Measurements from ENCODE around the gene GPR75.

GPR75 gene

DNA sequence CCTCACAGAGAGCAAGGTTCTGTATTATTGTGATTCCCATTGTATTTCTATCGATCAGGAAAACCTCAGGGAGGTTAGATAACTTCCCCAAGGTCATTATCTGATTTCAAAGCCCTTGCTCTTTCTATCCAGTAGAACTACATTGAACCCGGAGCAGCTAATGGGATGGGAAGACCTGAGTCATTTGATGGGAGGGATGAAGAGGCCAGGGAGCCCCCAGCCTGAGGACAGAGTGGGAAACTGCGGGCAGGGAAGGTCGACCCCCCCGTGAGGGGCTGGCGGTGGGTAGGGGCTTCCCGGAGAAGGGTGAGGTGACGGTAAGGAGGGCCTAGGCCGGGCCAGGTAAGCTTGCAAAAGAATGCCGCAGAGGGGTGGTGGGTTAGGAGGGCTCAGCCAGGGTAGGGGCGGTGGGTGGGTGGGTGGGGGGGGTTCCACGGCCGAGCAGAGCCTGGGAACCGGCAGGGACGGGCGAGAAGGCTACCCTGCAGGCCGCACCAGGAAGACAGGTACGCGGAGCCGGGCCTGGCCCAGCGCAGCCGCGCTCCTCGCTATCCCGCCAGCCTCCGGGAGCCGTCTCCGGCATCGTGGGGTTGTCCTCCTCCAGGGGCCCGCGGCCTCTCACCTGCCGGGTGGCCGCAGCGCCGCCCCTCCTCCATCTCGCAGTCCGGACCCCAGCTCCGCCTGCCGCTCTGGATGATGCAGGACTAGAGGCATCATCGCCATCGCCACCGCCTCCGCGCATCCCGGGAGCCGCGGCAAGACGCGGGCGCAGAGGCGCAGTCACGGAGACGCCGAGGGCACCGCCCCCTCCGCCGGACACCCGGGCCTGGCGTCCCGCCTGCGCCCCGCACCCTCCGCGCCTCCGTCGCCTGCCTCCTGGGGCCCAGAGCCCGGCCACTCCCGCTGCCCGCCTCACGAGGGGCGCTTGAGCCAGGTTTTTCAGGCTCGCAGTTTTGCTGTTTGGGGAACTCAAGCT lies at the start of gene GPR75:
Gene GPR75 (minus strand): TSS at position 762 of the 976 bp plus-strand sequence. CDS start 5,211 bp downstream, outside the sequence.
- DNase-seq: no peak

DNA sequence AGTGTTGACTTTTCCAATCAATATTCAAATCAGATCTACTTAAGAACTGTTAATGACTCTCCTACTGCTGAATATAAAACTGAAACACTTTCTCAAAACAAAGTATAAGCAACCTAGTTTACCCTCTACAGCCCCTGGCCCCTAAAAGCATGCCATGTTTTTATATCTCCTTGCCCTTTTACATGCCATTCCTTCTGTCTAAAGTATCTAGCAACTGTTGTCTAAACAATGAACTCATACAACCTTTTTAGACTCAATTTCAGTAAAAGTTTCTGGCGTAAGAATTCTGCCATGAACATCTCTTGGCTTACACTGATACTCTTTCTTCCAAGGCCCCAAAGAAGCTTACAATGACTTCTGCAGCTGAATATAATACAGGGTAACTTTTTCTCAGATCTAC lies 47.8 kb upstream of the GPR75 start:
- DNase-seq: no peak

- no peak for DNase-seq
Observed at GRCh38 chr2:53905396-53905795, 45.6 kb upstream of the GPR75 start.

DNA sequence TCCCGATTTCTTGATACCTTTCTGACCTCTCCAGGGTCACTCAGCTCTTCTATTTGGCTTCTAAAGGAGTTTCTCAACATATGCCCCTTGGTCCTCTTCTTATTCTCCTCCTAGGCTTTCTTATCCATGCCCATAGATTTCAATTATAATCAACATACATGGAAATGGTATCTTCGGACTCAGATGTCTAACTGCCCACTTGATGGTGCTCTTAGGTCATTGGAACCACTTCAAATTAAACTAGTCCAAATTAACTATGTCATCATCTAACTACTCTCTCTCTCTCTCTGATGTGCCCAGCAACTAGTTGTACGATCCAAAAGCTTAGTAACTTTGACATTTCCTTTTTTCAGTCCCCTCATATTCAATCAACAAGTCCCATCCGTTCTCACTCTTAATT lies 43.2 kb upstream of the GPR75 start:
- DNase-seq: no peak

DNA sequence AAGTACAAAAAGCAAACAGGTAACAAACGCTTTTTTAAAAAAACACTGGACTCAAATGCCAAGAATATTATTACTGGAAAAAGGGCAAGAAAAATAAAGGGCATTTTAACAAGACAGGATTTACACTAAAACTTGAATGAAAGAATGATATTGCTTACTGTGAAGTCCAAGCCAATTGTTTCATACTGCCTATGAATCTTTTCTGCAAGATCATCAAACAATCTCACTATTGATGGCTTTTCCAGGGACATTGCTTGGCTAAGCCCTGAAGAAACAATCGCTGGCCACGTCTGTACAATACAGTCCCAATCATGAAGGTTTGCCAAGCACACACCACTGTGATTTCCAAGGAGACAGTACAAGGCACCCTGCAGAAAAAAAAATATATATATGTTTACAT lies 41.4 kb upstream of the GPR75 start:
- DNase-seq: no peak

- DNase-seq: no peak
Observed at GRCh38 chr2:53896864-53897263, 37.1 kb upstream of the GPR75 start.

- DNase-seq: no peak
Observed at GRCh38 chr2:53886406-53887280, 26.9 kb upstream of the GPR75 start.

DNA sequence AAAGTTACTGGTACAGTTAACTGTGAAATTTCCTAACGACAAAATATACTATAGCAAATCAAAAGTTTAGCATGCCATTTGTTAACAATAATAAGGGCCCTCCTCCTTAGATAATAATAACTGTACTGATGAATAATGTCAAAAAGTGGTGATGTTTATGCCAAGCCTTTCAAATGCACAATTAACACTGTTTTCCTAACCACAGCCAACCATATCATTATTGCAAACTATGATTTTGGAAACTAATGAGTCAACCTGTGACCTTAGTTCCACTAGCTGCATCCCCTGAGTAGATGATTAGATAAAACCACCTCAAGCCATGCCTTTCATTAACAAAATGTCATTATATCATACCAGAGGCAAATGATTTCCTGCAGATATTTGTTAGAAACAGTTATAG lies 25.1 kb upstream of the GPR75 start:
- DNase-seq: no peak

- DNase-seq: no peak
Observed at GRCh38 chr2:53881986-53882385, 22.2 kb upstream of the GPR75 start.

- no peak for DNase-seq
Observed at GRCh38 chr2:53881360-53881759, 21.6 kb upstream of the GPR75 start.

- DNase-seq: no peak
Observed at GRCh38 chr2:53880756-53881155, 21.0 kb upstream of the GPR75 start.

- DNase-seq: no peak
Observed at GRCh38 chr2:53877556-53877955, 17.8 kb upstream of the GPR75 start.

DNA sequence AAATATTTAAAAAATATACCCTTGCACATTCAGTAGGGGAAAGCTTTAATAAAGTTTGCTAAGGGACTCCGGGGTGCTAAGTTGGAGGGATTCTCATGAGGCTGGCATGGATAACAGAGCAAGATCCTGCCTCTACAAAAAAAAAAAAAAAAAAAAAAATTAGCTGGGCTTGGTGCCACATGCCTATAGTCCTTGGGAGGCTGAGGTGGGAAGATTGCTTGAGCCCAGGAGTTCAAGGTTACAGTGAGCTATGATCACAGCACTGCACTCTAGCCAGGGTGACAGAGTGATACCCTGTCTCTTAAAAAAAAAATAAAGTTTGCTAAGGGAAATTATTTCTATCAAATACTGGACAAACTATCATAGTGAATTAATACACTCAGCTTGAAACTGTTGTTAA lies 17.3 kb upstream of the GPR75 start:
- no peak for DNase-seq

- DNase-seq: no peak
Observed at GRCh38 chr2:53874401-53874950, 14.7 kb upstream of the GPR75 start.

GRCh38 chr2:53867773-53868172 lies 8.0 kb upstream of the GPR75 start:
- no peak for DNase-seq

DNA sequence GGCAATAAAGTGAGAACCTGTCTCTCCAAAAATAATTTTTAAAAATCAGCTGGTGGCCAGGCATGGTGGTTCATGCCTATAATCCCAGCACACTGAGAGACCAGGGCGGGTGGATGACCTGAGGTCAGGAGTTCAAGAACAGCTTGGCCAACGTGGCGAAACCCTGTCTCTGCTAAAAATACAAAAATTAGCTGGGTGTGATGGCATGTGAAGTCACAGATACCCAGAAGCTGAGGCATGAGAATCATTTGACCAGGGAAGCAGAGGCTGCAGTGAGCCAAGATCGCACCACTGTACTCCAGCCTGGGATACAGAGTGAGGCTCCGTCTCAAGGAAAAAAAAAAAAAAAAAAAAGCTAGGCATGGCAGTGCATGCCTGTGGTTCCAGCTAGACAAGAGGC lies 7.4 kb upstream of the GPR75 start:
- DNase-seq: no peak

- no peak for DNase-seq
Observed at GRCh38 chr2:53865962-53866361, 6.2 kb upstream of the GPR75 start.

DNA sequence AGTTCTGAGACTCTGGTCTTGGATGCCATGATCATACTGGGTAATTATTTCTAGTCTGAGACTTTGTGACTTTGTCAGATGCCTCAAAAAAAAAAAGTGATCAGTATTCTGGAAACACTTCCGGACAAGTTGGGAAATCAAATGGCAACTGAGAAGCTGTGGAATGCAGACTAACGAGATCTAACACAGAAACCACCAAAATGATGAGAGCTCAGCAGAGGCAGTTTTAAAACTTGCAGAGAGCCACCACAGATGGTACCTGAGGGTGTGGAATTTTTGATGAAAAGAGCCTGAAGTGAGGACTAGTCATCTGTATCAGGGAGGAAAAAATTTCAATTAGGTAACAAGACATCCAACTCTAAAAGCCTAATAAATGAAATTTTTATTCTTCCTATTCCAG lies 5.5 kb upstream of the GPR75 start:
- DNase-seq: no peak

GRCh38 chr2:53863538-53864227 lies 3.9 kb upstream of the GPR75 start:
- no peak for DNase-seq

GRCh38 chr2:53861824-53862223 lies 2.1 kb upstream of the GPR75 start:
- no peak for DNase-seq

DNA sequence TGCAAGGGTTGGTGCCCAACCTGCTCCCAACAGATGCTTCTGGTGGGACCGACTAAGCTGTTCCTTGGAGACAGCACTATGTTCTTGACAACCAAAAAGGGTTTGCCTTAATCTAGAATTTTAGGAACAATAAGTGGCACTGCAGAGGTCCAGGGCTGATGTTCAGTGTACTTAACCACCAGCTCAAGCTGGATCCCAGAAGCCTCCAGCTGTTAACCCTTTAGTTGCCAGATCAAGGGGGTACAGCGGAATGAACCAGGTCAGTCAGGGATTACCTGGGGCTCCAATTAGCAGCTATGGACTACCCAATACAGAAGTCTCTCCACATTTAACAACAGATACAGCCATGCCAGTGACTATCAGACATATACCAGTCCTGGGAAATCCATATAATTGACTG lies 3.5 kb downstream of the GPR75 start:
- DNase-seq: no peak

- DNase-seq: no peak
Observed at GRCh38 chr2:53854678-53855077, 5.1 kb downstream of the GPR75 start.

DNA sequence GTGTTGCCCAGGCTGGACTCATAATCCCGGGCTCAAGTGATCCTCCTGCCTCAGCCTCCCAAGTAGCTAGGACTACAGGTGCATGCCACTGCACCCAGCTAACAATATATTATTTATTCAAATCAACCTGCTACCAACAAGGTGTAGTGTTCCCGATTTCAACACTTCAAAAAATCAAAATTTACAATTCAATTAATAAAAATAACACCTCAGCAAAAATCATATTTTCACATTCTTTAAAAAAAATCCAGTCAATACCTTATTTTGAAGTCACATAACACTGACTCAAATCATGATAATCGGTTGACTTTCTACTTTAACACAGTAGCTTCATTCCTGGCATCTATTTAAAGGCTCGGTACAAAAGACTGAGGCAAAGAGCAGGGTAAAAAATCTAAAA lies 7.2 kb downstream of the GPR75 start:
- DNase-seq: no peak

Data from GF-D8 (cell line).